ENCODE measurements around the gene PNPLA3. TPM values are rescaled to one million over a fixed set of nuclear protein-coding genes. Genes with fewer than 3 reads are reported as not detected.

Gene PNPLA3
- polyA plus RNA-seq, 1 donor (not counting 4 experiments of a cell fraction or from before 2014, with no cell fraction given) = 12.0 TPM

DNA sequence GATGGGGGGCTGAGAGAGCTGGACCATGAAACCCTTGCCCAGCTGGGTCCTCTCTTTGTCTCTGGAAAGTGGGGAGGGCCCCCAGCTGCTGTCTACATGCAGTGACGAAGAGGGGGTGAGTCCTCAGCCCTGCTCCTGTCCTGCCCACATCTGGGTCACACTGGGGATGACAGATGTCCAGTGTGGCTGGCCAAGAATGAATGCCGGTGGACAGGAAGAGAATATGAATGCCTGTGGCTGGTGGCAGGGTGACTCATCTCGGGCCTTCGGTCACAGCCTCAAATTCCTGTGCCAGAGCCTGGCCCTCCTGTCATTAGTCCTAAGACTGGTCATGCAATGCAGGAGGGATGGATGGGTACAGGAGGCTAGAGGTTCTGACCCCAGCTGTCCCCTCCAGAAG is 2.2 kb upstream of the PNPLA3 start:
- Histone ChIP-seq H3K4me3 (ENCODE audit: control insufficient read depth in 2 of 3, extremely low read depth in 1 of 3, insufficient read depth in 2 of 3, low read depth in 1 of 3, low read length in 3 of 3) (no peak overlapping the region), H3K4me2 (ENCODE audit: control insufficient read depth, extremely low read depth, insufficient read depth, low read depth, low read length) (no peak overlapping the region), H3K9me3 (ENCODE audit: control insufficient read depth, low read depth, low read length) (no peaks in the 10 kb centered on the region), H3K27me3 (ENCODE audit: control insufficient read depth, extremely low read depth, insufficient read depth, low read length) (no peaks in the 10 kb centered on the region), H3K4me1 (ENCODE audit: control insufficient read depth, extremely low read depth, insufficient read depth, low read length) (peaks cover 31% of the 10 kb centered on the region), H3K36me3 (ENCODE audit: control insufficient read depth in 2 of 2, extremely low read depth in 1 of 2, insufficient read depth in 2 of 2, low read length in 2 of 2) (no peaks in the 10 kb centered on the region), H2AFZ (ENCODE audit: control insufficient read depth, low read length) (no peak overlapping the region), H3K27ac (ENCODE audit: control insufficient read depth, insufficient read depth, low read length) (no peak overlapping the region), H3K9ac (ENCODE audit: control insufficient read depth, extremely low read depth, insufficient read depth, low read length) (no peak overlapping the region), H4K20me1 (ENCODE audit: control insufficient read depth, extremely low read depth, insufficient read depth, low read length) (no peaks in the 10 kb centered on the region), H3K9me1 (ENCODE audit: control insufficient read depth, extremely low read depth, insufficient read depth, low read length) (no peaks in the 10 kb centered on the region), H3K79me2 (ENCODE audit: control insufficient read depth, insufficient read depth, low read length) (peaks cover 7% of the 10 kb centered on the region)
- no peak for FAIRE-seq
- TF ChIP-seq EZH2 (IDR thresholded peaks at IDR 0.05; ENCODE audit: low read length) (no peak), CTCF (optimal IDR thresholded peaks at IDR 0.05 in 1 of 3, IDR thresholded peaks at IDR 0.05 in 1 of 3, conservative IDR thresholded peaks at IDR 0.05 in 1 of 3; ENCODE audit: extremely low read depth in 1 of 3, insufficient read depth in 2 of 3, low read length in 3 of 3) (no peak)
- dilution Hi-C loops (cut with MboI; ENCODE audit: extremely low pct_ligation_motif_present, low sequenced_read_pairs) = no loop called here
- DNase-seq (ENCODE audit: low read depth, low spot score) = no peak

DNA sequence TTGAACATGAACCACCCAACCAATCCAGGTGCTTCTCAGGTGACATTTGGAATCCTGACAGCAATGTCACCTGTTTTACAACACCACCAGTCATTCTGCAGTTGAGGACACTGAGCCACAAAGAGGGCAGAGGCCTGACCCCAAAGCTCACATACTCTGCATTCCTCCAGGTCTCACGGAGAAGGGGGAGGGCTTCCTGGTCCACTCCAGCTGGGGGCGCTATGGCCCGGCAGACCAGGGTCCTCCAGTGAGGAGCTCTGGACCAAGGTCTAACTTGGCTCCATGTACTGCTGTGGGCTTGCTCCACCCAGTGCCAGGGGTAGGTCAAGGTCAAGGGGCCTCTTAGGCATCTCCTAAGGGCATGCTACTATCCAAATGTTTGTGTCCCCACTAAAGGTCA is 1.5 kb upstream of the PNPLA3 start:
- Histone ChIP-seq H3K27ac (ENCODE audit: control insufficient read depth, insufficient read depth, low read length) (no peak overlapping the region), H3K9me1 (ENCODE audit: control insufficient read depth, extremely low read depth, insufficient read depth, low read length) (peaks cover 5% of the 10 kb centered on the region), H3K4me3 (ENCODE audit: control insufficient read depth in 2 of 3, extremely low read depth in 1 of 3, insufficient read depth in 2 of 3, low read depth in 1 of 3, low read length in 3 of 3) (no peak overlapping the region), H3K27me3 (ENCODE audit: control insufficient read depth, extremely low read depth, insufficient read depth, low read length) (no peaks in the 10 kb centered on the region), H4K20me1 (ENCODE audit: control insufficient read depth, extremely low read depth, insufficient read depth, low read length) (no peaks in the 10 kb centered on the region), H3K4me1 (ENCODE audit: control insufficient read depth, extremely low read depth, insufficient read depth, low read length) (peaks cover 37% of the 10 kb centered on the region), H3K36me3 (ENCODE audit: control insufficient read depth in 2 of 2, extremely low read depth in 1 of 2, insufficient read depth in 2 of 2, low read length in 2 of 2) (peaks cover 2 to 5% of the 10 kb centered on the region in 2 experiments), H3K4me2 (ENCODE audit: control insufficient read depth, extremely low read depth, insufficient read depth, low read depth, low read length) (no peak overlapping the region), H3K79me2 (ENCODE audit: control insufficient read depth, insufficient read depth, low read length) (peaks cover 12% of the 10 kb centered on the region), H3K9ac (ENCODE audit: control insufficient read depth, extremely low read depth, insufficient read depth, low read length) (no peak overlapping the region), H3K9me3 (ENCODE audit: control insufficient read depth, low read depth, low read length) (no peaks in the 10 kb centered on the region), H2AFZ (ENCODE audit: control insufficient read depth, low read length) (no peak overlapping the region)
- DNase-seq (ENCODE audit: low read depth, low spot score) (no peak), FAIRE-seq (no peak)
- no peak for TF ChIP-seq EZH2 (IDR thresholded peaks at IDR 0.05; ENCODE audit: low read length)
- peak in 1 of 3 experiments; percentile 22 for TF ChIP-seq CTCF (optimal IDR thresholded peaks at IDR 0.05 in 1 of 3, IDR thresholded peaks at IDR 0.05 in 1 of 3, conservative IDR thresholded peaks at IDR 0.05 in 1 of 3; ENCODE audit: extremely low read depth in 1 of 3, insufficient read depth in 2 of 3, low read length in 3 of 3)
- dilution Hi-C loops (cut with MboI; ENCODE audit: extremely low pct_ligation_motif_present, low sequenced_read_pairs) = no loop called here

Data from keratinocyte (primary cell).